ENCODE data around the gene KRTAP4-8. TPM values are rescaled to one million over a fixed set of nuclear protein-coding genes. Genes with fewer than 3 reads are reported as not detected.

The KRTAP4-8 gene
- total RNA-seq, 1 donor from 2014 or later = not detected

DNA sequence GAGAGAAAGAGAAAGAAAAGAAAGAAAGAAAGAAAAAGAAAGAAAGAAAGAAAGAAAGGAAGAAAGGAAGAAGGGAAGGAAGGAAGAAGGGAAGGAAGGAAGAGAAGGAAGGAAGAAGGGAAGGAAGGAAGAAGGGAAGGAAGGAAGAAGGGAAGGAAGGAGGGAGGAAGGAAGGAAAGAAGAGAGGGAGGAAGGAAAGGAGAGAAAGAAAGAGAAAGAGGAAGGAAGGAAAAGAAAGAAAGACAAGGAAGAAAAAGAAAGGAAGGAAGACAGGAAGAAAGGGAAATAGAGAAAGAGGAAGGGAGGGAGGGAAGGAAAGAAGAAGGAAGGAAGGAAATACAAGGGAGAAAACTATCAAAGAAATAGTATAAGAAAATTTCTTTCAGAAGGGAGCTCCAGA is 21.2 kb downstream of the KRTAP4-8 start:
- Histone ChIP-seq H3K27me3 (no peaks in the 10 kb centered on the region), H3K9me3 (no peaks in the 10 kb centered on the region), H3K4me3 (no peak overlapping the region), H3K4me1 (no peaks in the 10 kb centered on the region), H3K27ac (no peak overlapping the region), H3K36me3 (no peaks in the 10 kb centered on the region)
- TF ChIP-seq, protein P1, sequence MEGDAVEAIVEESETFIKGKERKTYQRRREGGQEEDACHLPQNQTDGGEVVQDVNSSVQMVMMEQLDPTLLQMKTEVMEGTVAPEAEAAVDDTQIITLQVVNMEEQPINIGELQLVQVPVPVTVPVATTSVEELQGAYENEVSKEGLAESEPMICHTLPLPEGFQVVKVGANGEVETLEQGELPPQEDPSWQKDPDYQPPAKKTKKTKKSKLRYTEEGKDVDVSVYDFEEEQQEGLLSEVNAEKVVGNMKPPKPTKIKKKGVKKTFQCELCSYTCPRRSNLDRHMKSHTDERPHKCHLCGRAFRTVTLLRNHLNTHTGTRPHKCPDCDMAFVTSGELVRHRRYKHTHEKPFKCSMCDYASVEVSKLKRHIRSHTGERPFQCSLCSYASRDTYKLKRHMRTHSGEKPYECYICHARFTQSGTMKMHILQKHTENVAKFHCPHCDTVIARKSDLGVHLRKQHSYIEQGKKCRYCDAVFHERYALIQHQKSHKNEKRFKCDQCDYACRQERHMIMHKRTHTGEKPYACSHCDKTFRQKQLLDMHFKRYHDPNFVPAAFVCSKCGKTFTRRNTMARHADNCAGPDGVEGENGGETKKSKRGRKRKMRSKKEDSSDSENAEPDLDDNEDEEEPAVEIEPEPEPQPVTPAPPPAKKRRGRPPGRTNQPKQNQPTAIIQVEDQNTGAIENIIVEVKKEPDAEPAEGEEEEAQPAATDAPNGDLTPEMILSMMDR (IDR thresholded peaks at IDR 0.05) = no peak
- no peak for TF ChIP-seq POLR2AphosphoS5 (IDR thresholded peaks at IDR 0.05; ENCODE audit: insufficient read depth in 1 of 2, low read depth in 1 of 2)
- TF ChIP-seq POLR2A (IDR thresholded peaks at IDR 0.05) = no peak
- DNase-seq (ENCODE audit: extremely low spot score in 2 of 2) = no peak
- intact Hi-C loops (cut with DNase I) = no loop called here

DNA sequence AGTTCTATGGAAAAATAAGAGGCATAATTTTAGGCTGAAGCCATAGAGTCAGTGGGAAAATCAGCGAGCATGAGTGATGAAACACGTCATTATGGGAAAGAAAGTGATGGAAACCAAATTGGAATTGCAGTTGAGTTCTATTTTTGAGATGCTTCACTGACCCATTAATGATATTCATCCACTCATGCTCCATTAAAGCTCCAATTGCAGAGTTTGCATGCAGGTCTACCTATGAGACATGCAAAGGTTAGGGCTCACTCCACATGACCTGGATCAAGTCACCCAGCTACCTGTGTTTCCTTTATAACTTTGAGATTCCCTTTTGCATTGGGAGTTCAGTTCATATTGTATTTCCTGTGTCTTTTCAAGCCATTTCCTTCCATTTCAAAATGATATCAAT is 24.3 kb downstream of the KRTAP4-8 start:
- TF ChIP-seq, protein P1 (IDR thresholded peaks at IDR 0.05) = no peak
- no peaks in the 10 kb centered on the region for H3K9me3 ChIP-seq
- no peak overlapping the region for H3K4me3 ChIP-seq
- intact Hi-C loops (cut with DNase I) = no loop called here
- no peaks in the 10 kb centered on the region for H3K36me3 ChIP-seq
- H3K27me3 ChIP-seq = no peaks in the 10 kb centered on the region
- DNase-seq (ENCODE audit: extremely low spot score in 2 of 2) = no peak
- H3K27ac ChIP-seq = no peak overlapping the region
- no peaks in the 10 kb centered on the region for H3K4me1 ChIP-seq

DNA sequence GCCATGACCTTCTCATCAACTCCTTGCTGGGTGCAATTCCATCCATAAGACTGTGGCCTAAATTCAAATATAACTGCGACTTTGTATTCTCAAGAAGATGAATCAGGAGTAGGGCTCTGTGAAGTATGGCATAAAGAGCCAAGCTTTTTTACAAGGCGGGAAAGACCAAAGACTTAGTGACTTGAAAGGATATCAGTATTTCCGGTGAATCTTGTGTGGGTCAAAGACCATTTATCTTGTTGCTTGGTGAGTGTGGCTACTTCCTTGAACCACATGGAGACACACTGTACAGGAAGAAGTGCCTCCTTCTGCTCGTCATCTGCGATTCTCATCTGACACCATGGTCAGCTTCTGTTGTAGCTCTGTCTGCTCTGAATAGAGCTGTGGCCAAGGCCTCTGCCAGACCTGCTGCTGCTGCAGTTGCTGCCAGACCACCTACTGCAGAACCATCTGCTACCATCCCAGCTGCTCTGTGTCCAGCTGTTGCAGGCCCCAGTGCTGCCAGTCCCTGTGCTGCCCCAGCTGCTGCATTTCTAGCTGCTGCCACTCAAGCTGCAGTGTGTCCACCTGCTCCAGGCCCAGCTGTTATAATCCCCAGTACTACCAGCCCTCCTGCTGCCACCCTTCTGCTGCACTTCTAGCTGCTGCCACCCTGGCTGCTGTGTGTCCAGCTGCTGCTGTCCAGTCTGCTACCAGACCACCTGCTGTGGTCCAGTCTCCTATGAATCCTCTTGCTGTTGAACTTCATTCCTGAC is 26.2 kb downstream of the KRTAP4-8 start:
- H3K27ac ChIP-seq = no peak overlapping the region
- H3K27me3 ChIP-seq = no peaks in the 10 kb centered on the region
- no peaks in the 10 kb centered on the region for H3K4me1 ChIP-seq
- intact Hi-C loops (cut with DNase I) = no loop called here
- no peaks in the 10 kb centered on the region for H3K36me3 ChIP-seq
- no peak for DNase-seq (ENCODE audit: extremely low spot score in 2 of 2)
- H3K9me3 ChIP-seq = no peaks in the 10 kb centered on the region
- TF ChIP-seq POLR2A (IDR thresholded peaks at IDR 0.05) (no peak), POLR2AphosphoS5 (IDR thresholded peaks at IDR 0.05; ENCODE audit: insufficient read depth in 1 of 2, low read depth in 1 of 2) (no peak)
- TF ChIP-seq, protein P1 (IDR thresholded peaks at IDR 0.05) = no peak
- H3K4me3 ChIP-seq = no peak overlapping the region

DNA sequence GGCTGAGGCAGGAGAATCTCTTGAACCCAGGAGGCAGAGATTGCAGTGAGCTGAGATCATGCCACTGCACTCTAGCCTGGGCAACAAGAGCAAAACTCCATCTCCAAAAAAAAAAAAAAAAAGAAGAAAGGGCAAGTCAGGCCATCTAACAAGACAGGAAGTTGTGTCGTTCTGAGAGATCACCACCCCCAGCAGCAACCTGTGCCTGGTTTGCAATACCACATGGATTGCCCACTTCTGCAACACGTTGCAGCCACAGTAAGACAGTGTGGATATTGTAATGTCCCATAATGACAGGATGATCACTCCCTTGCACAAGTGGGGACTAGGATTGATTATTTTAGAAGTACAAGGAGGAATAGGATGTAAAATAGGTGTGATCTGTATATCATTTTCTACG is 28.9 kb downstream of the KRTAP4-8 start:
- no peak for TF ChIP-seq POLR2A (IDR thresholded peaks at IDR 0.05)
- TF ChIP-seq POLR2AphosphoS5 (IDR thresholded peaks at IDR 0.05; ENCODE audit: insufficient read depth in 1 of 2, low read depth in 1 of 2) = no peak
- TF ChIP-seq, protein P1 (IDR thresholded peaks at IDR 0.05) = no peak
- H3K4me3 ChIP-seq = no peak overlapping the region
- H3K27ac ChIP-seq = no peak overlapping the region
- no peak for DNase-seq (ENCODE audit: extremely low spot score in 2 of 2)
- H3K9me3 ChIP-seq = no peaks in the 10 kb centered on the region
- no peaks in the 10 kb centered on the region for H3K27me3 ChIP-seq
- H3K36me3 ChIP-seq = no peaks in the 10 kb centered on the region
- intact Hi-C loops (cut with DNase I) = no loop called here
- no peaks in the 10 kb centered on the region for H3K4me1 ChIP-seq

DNA sequence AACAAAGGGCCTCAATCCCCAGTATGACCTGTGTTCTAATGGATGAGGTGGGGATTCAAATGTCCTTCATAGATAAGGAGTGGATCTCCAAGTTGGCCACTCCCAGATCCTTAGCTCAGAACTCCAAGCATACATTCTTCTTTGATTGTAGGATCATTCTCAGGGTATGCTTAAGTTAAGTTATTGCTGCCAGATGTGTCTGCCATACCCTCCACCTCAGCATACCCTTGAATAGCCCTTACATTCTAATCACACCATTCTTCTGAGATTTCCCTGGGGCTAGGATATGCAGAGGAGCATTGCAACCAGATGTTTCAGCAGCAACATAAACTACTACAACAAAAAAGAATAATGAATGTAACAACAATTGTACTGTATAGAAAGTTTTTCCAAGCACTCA is 30.7 kb downstream of the KRTAP4-8 start:
- no peak overlapping the region for H3K27ac ChIP-seq
- H3K36me3 ChIP-seq = no peaks in the 10 kb centered on the region
- DNase-seq (ENCODE audit: extremely low spot score in 2 of 2) = no peak
- peaks cover 5% of the 10 kb centered on the region for H3K4me1 ChIP-seq
- TF ChIP-seq, protein P1 (IDR thresholded peaks at IDR 0.05) = no peak
- TF ChIP-seq POLR2A (IDR thresholded peaks at IDR 0.05) (no peak), POLR2AphosphoS5 (IDR thresholded peaks at IDR 0.05; ENCODE audit: insufficient read depth in 1 of 2, low read depth in 1 of 2) (no peak)
- H3K4me3 ChIP-seq = no peak overlapping the region
- no peaks in the 10 kb centered on the region for H3K27me3 ChIP-seq
- no peaks in the 10 kb centered on the region for H3K9me3 ChIP-seq
- intact Hi-C loops (cut with DNase I) = no loop called here
